ENCODE data around the gene TEX12. TPM values are rescaled to one million over a fixed set of nuclear protein-coding genes. Genes with fewer than 3 reads are reported as not detected.
A peak's percentile ranks its signal among the peaks of the same experiment; 100 is the strongest.

Gene TEX12
- total and polyA plus RNA-seq, 7 experiments from 2014 or later: 0.46 to 0.86 (median 0.80) TPM; not detected in 4

GRCh38 chr11:112162761-112163546 is 4.2 kb upstream of the TEX12 start:
- Histone ChIP-seq H3K36me3 (ENCODE audit: control insufficient read depth in 2 of 3, insufficient read depth in 3 of 3, low read length in 3 of 3) (no peaks in the 10 kb centered on the region), H3K27me3 (ENCODE audit: control insufficient read depth in 2 of 2, insufficient read depth in 2 of 2, low read length in 2 of 2) (no peaks in the 10 kb centered on the region), H3K4me3 (ENCODE audit: low read length) (no peak overlapping the region), H3K9me3 (ENCODE audit: control insufficient read depth in 2 of 3, low read length in 3 of 3) (no peaks in the 10 kb centered on the region), H3K27ac (ENCODE audit: low read depth, low read length) (no peak overlapping the region), H3K4me1 (ENCODE audit: control insufficient read depth in 2 of 2, insufficient read depth in 2 of 2, low read length in 2 of 2) (no peaks in the 10 kb centered on the region)
- H3K27me3 Mint-ChIP-seq: peaks cover 14 to 42% (median 31%) of the 10 kb centered on the region in 5 donors
- ChIA-PET POLR2A (interaction anchor here (0.6 to 0.7 kb wide), 2 partner anchors 157 to 1620 kb away, joined by 4 read pairs; no protein-coding TSS in a partner anchor), CTCF (no interaction called here)
- H3K4me3 Mint-ChIP-seq: no peak overlapping the region
- DNase-seq (no peak), ATAC-seq (no peak)
- intact Hi-C loops (cut with micrococcal nuclease): no loop called here
- H3K9me3 Mint-ChIP-seq: peaks cover 0 to 3% (median 0%) of the 10 kb centered on the region in 11 donors
- H3K36me3 Mint-ChIP-seq: peaks cover 0 to 18% (median 11%) of the 10 kb centered on the region in 5 donors
- H3K4me1 Mint-ChIP-seq: peaks cover 5 to 13% (median 6%) of the 10 kb centered on the region in 7 donors
- no peak overlapping the region for H3K27ac Mint-ChIP-seq

- no peaks in the 10 kb centered on the region for H3K36me3 ChIP-seq (ENCODE audit: control insufficient read depth in 2 of 3, insufficient read depth in 3 of 3, low read length in 3 of 3)
- ATAC-seq (peak; percentile 72), DNase-seq (no peak)
- no peaks in the 10 kb centered on the region for H3K9me3 ChIP-seq (ENCODE audit: control insufficient read depth in 2 of 3, low read length in 3 of 3)
- H3K27ac ChIP-seq (ENCODE audit: low read depth, low read length): no peak within 1 kb of the TSS
- H3K27me3 Mint-ChIP-seq: peaks cover 14 to 43% (median 31%) of the 10 kb centered on the region in 5 donors
- H3K4me1 Mint-ChIP-seq: peaks cover 5 to 13% (median 6%) of the 10 kb centered on the region in 7 donors
- H3K27ac Mint-ChIP-seq: peak within 1 kb of the TSS in 1 of 9 donors; percentile 75
- POLR2A ChIA-PET: interaction anchor here (0.6 kb wide), 1 partner anchor 940 kb away, joined by 3 read pairs; no protein-coding TSS in a partner anchor
- CTCF ChIA-PET: no interaction called here
- peaks cover 0 to 2% (median 0%) of the 10 kb centered on the region in 11 donors for H3K9me3 Mint-ChIP-seq
- H3K4me3 ChIP-seq (ENCODE audit: low read length): no peak within 1 kb of the TSS
- intact Hi-C loops (cut with micrococcal nuclease): no loop called here
- peak within 1 kb of the TSS in 7 of 10 donors; percentile 22 to 71 (median 44) for H3K4me3 Mint-ChIP-seq
- H3K4me1 ChIP-seq (ENCODE audit: control insufficient read depth in 2 of 2, insufficient read depth in 2 of 2, low read length in 2 of 2): no peaks in the 10 kb centered on the region
- peaks cover 0 to 18% (median 11%) of the 10 kb centered on the region in 5 donors for H3K36me3 Mint-ChIP-seq
- H3K27me3 ChIP-seq (ENCODE audit: control insufficient read depth in 2 of 2, insufficient read depth in 2 of 2, low read length in 2 of 2): no peaks in the 10 kb centered on the region
These were observed 3.1 kb upstream of the TEX12 start, which contains the start of gene IL18 for GRCh38 chr11:112163875-112164685. Gene IL18 (minus strand): TSS chr11:112164094. CDS start chr11:112155053, 9,041 bp downstream.

GRCh38 chr11:112165049-112165448 is 2.1 kb upstream of the TEX12 start:
- H3K27me3 Mint-ChIP-seq: peaks cover 14 to 43% (median 34%) of the 10 kb centered on the region in 5 donors
- POLR2A ChIA-PET: interaction anchor here (0.6 kb wide), 1 partner anchor 939 kb away, joined by 3 read pairs; no protein-coding TSS in a partner anchor
- H3K9me3 Mint-ChIP-seq: peaks cover 0 to 2% (median 0%) of the 10 kb centered on the region in 11 donors
- H3K4me3 Mint-ChIP-seq: no peak overlapping the region
- H3K27ac Mint-ChIP-seq: no peak overlapping the region
- DNase-seq: no peak
- no peaks in the 10 kb centered on the region for H3K36me3 ChIP-seq (ENCODE audit: control insufficient read depth in 2 of 3, insufficient read depth in 3 of 3, low read length in 3 of 3)
- no peaks in the 10 kb centered on the region for H3K9me3 ChIP-seq (ENCODE audit: control insufficient read depth in 2 of 3, low read length in 3 of 3)
- CTCF ChIA-PET: no interaction called here
- no peaks in the 10 kb centered on the region for H3K4me1 ChIP-seq (ENCODE audit: control insufficient read depth in 2 of 2, insufficient read depth in 2 of 2, low read length in 2 of 2)
- peaks cover 0 to 18% (median 11%) of the 10 kb centered on the region in 5 donors for H3K36me3 Mint-ChIP-seq
- H3K4me3 ChIP-seq (ENCODE audit: low read length): no peak overlapping the region
- peaks cover 5 to 13% (median 6%) of the 10 kb centered on the region in 7 donors for H3K4me1 Mint-ChIP-seq
- no peak for ATAC-seq
- no peak overlapping the region for H3K27ac ChIP-seq (ENCODE audit: low read depth, low read length)
- intact Hi-C loops (cut with micrococcal nuclease): no loop called here
- no peaks in the 10 kb centered on the region for H3K27me3 ChIP-seq (ENCODE audit: control insufficient read depth in 2 of 2, insufficient read depth in 2 of 2, low read length in 2 of 2)

DNA sequence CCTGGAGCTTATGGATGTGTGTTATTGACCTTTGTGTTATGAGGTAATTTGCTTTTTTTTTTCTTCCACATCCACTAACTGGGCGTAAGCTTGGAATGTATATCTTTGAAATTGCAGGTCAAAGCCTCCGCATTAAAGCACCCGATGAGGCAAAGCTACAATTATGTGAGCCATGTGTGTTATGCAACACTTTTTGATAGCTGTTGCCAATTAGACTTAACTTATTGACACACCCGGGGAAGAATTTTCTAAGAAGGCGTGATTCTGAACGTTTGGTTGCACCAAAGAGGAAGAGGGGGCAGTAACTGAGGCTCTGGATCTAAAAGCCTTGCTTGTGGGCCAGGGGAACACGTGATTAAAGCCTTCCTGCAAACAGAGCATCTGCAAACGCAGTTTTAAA is 610 bp upstream of the TEX12 start:
- ATAC-seq (no peak), DNase-seq (no peak)
- Histone ChIP-seq H3K4me3 (ENCODE audit: low read length) (no peak overlapping the region), H3K4me1 (ENCODE audit: control insufficient read depth in 2 of 2, insufficient read depth in 2 of 2, low read length in 2 of 2) (no peaks in the 10 kb centered on the region), H3K36me3 (ENCODE audit: control insufficient read depth in 2 of 3, insufficient read depth in 3 of 3, low read length in 3 of 3) (no peaks in the 10 kb centered on the region), H3K27ac (ENCODE audit: low read depth, low read length) (no peak overlapping the region), H3K27me3 (ENCODE audit: control insufficient read depth in 2 of 2, insufficient read depth in 2 of 2, low read length in 2 of 2) (no peaks in the 10 kb centered on the region), H3K9me3 (ENCODE audit: control insufficient read depth in 2 of 3, low read length in 3 of 3) (no peaks in the 10 kb centered on the region)
- Mint-ChIP-seq H3K4me1 (peaks cover 0 to 13% (median 6%) of the 10 kb centered on the region in 7 donors), H3K27me3 (peaks cover 9 to 40% (median 34%) of the 10 kb centered on the region in 5 donors), H3K27ac (no peak overlapping the region), H3K9me3 (peaks cover 0 to 2% (median 0%) of the 10 kb centered on the region in 11 donors), H3K4me3 (no peak overlapping the region), H3K36me3 (peaks cover 0 to 14% (median 11%) of the 10 kb centered on the region in 5 donors)
- intact Hi-C loops (cut with micrococcal nuclease): no loop called here
- ChIA-PET CTCF (no interaction called here), POLR2A (no interaction called here)

- no peaks in the 10 kb centered on the region for H3K9me3 ChIP-seq (ENCODE audit: control insufficient read depth in 2 of 3, low read length in 3 of 3)
- no peaks in the 10 kb centered on the region for H3K36me3 ChIP-seq (ENCODE audit: control insufficient read depth in 2 of 3, insufficient read depth in 3 of 3, low read length in 3 of 3)
- H3K27me3 Mint-ChIP-seq: peaks cover 18 to 38% (median 25%) of the 10 kb centered on the region in 5 donors
- no peak overlapping the region for H3K27ac Mint-ChIP-seq
- H3K4me3 ChIP-seq (ENCODE audit: low read length): no peak overlapping the region
- no peaks in the 10 kb centered on the region for H3K36me3 Mint-ChIP-seq
- H3K27me3 ChIP-seq (ENCODE audit: control insufficient read depth in 2 of 2, insufficient read depth in 2 of 2, low read length in 2 of 2): no peaks in the 10 kb centered on the region
- H3K4me1 Mint-ChIP-seq: peaks cover 8 to 14% (median 13%) of the 10 kb centered on the region in 7 donors
- ChIA-PET POLR2A (no interaction called here), CTCF (no interaction called here)
- H3K4me3 Mint-ChIP-seq: no peak overlapping the region
- H3K9me3 Mint-ChIP-seq: peaks cover 0 to under 1% (median 0%) of the 10 kb centered on the region in 11 donors
- peaks cover 0 to 6% of the 10 kb centered on the region in 2 donors for H3K4me1 ChIP-seq (ENCODE audit: control insufficient read depth in 2 of 2, insufficient read depth in 2 of 2, low read length in 2 of 2)
- DNase-seq (no peak), ATAC-seq (no peak)
- intact Hi-C loops (cut with micrococcal nuclease): no loop called here
- H3K27ac ChIP-seq (ENCODE audit: low read depth, low read length): no peak overlapping the region
These were observed 5.3 kb downstream of the TEX12 start for GRCh38 chr11:112172362-112172994.

DNA sequence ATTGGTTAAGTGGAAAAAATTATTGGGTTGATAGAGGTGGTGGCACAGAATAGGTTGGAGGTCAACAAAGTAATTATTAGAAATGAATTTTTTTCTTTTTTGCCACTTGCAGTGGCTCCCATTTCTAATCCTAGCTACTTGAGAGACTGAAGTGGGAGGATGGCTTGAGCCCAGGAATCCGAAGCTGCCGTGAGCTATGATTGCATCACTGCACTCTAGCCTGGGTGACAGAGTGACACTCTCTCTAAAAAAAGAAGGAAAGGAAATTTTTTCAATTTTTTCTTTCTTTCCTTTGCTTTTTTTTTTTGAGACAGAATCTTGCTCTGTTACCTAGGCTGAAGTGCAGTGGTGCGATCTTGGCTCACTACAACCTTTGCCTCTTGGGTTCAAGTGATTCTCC is 6.0 kb downstream of the TEX12 start:
- no peak overlapping the region for H3K4me3 Mint-ChIP-seq
- no peaks in the 10 kb centered on the region for H3K9me3 ChIP-seq (ENCODE audit: control insufficient read depth in 2 of 3, low read length in 3 of 3)
- peaks cover 0 to 6% of the 10 kb centered on the region in 2 donors for H3K4me1 ChIP-seq (ENCODE audit: control insufficient read depth in 2 of 2, insufficient read depth in 2 of 2, low read length in 2 of 2)
- H3K36me3 ChIP-seq (ENCODE audit: control insufficient read depth in 2 of 3, insufficient read depth in 3 of 3, low read length in 3 of 3): no peaks in the 10 kb centered on the region
- H3K36me3 Mint-ChIP-seq: no peaks in the 10 kb centered on the region
- CTCF ChIA-PET: no interaction called here
- no peak overlapping the region for H3K27ac Mint-ChIP-seq
- peaks cover 13 to 34% (median 19%) of the 10 kb centered on the region in 5 donors for H3K27me3 Mint-ChIP-seq
- no peak overlapping the region for H3K27ac ChIP-seq (ENCODE audit: low read depth, low read length)
- H3K27me3 ChIP-seq (ENCODE audit: control insufficient read depth in 2 of 2, insufficient read depth in 2 of 2, low read length in 2 of 2): no peaks in the 10 kb centered on the region
- H3K9me3 Mint-ChIP-seq: no peaks in the 10 kb centered on the region
- POLR2A ChIA-PET: no interaction called here
- H3K4me1 Mint-ChIP-seq: peaks cover 10 to 14% (median 13%) of the 10 kb centered on the region in 7 donors
- no peak overlapping the region for H3K4me3 ChIP-seq (ENCODE audit: low read length)
- DNase-seq (no peak), ATAC-seq (no peak)
- intact Hi-C loops (cut with micrococcal nuclease): no loop called here

All from naive thymus-derived CD4-positive, alpha-beta T cell (primary cell).